ENCODE measurements around the gene TOX4.
"Not testable (repeated sequence)": the region's sequence is repeated elsewhere in the genome, so short reads cannot be mapped to it uniquely, and the experiment has no call there.

TOX4 gene

GRCh38 chr14:21528381-21529348 lies 51.7 kb downstream of the TOX4 start:
- DNase-seq (ENCODE audit: insufficient read length, low spot score) (no peak), FAIRE-seq (no peak)

- DNase-seq (ENCODE audit: insufficient read length, low spot score) (no peak), FAIRE-seq (no peak)
Observed at GRCh38 chr14:21529515-21529914, 52.5 kb downstream of the TOX4 start.

- DNase-seq (ENCODE audit: insufficient read length, low spot score), result no peak
- no peak for FAIRE-seq
Observed at GRCh38 chr14:21533294-21533693, 56.3 kb downstream of the TOX4 start.

GRCh38 chr14:21534576-21534975 lies 57.6 kb downstream of the TOX4 start:
- DNase-seq (ENCODE audit: insufficient read length, low spot score) (no peak), FAIRE-seq (no peak)

GRCh38 chr14:21535545-21536417 lies 58.8 kb downstream of the TOX4 start:
- FAIRE-seq (no peak), DNase-seq (ENCODE audit: insufficient read length, low spot score) (no peak)

GRCh38 chr14:21536418-21537089 lies 59.6 kb downstream of the TOX4 start:
- FAIRE-seq (no peak), DNase-seq (ENCODE audit: insufficient read length, low spot score) (no peak)

GRCh38 chr14:21537090-21537424 lies 60.1 kb downstream of the TOX4 start:
- FAIRE-seq, result no peak
- no peak for DNase-seq (ENCODE audit: insufficient read length, low spot score)

GRCh38 chr14:21539189-21539940 lies 62.4 kb downstream of the TOX4 start:
- FAIRE-seq (no peak), DNase-seq (ENCODE audit: insufficient read length, low spot score) (no peak)

GRCh38 chr14:21541413-21542074 lies 64.5 kb downstream of the TOX4 start:
- FAIRE-seq (no peak), DNase-seq (ENCODE audit: insufficient read length, low spot score) (no peak)

GRCh38 chr14:21543521-21543960 lies 66.5 kb downstream of the TOX4 start:
- FAIRE-seq, result no peak
- no peak for DNase-seq (ENCODE audit: insufficient read length, low spot score)

GRCh38 chr14:21543963-21544362 lies 67.0 kb downstream of the TOX4 start:
- no peak for DNase-seq (ENCODE audit: insufficient read length, low spot score)
- FAIRE-seq, result no peak

GRCh38 chr14:21544588-21544987 lies 67.6 kb downstream of the TOX4 start:
- DNase-seq (ENCODE audit: insufficient read length, low spot score); FAIRE-seq: not testable (repeated sequence)
